SK-N-SH treated with all-trans-retinoic acid at 6 μM for 48 hours (cell line): ENCODE results near the gene SAXO1.

ENCODE experiments used
- ATAC-seq: fragments of 200-7000 bp; cut with Tn5 transposase; 3 replicates; pipeline ENCODE4 v1.9.1; 2020; ENCODE audit warnings: mild to moderate bottlenecking, moderate library complexity
- ARNTL ChIP-seq: fragments of 450-650 bp; formaldehyde crosslinking; IDR thresholded peaks from 2 replicates; pipeline ENCODE4 v1.5.0; 2020; ENCODE audit warnings: low read depth, mild to moderate bottlenecking, moderate library complexity, borderline replicate concordance
- BACH2 ChIP-seq: fragments of 250-450 bp; sonication (Bioruptor Pico); IDR thresholded peaks from 2 replicates; pipeline ENCODE4 v1.9.0; 2021; ENCODE audit warnings: mild to moderate bottlenecking, borderline replicate concordance
- CREB5 ChIP-seq: fragments of 250-450 bp; sonication (Bioruptor Pico); IDR thresholded peaks from 2 replicates; pipeline ENCODE4 v1.5.1; 2020; ENCODE audit warnings: low read depth, mild to moderate bottlenecking, moderate library complexity
- CSDC2 ChIP-seq: fragments of 250-450 bp; sonication (Bioruptor Pico); IDR thresholded peaks from 2 replicates; pipeline ENCODE4 v1.5.0; 2020; ENCODE audit warnings: mild to moderate bottlenecking, moderate library complexity
- CSRNP3 ChIP-seq: fragments of 250-450 bp; sonication (Bioruptor Pico); IDR thresholded peaks from 2 replicates; pipeline ENCODE4 v1.5.1; 2021; ENCODE audit warnings: mild to moderate bottlenecking, moderate library complexity
- ESRRG ChIP-seq: fragments of 250-450 bp; sonication (Bioruptor Pico); IDR thresholded peaks from 2 replicates; pipeline ENCODE4 v1.6.1; 2021; ENCODE audit warnings: mild to moderate bottlenecking
- GLIS3 ChIP-seq: fragments of 250-450 bp; sonication (Bioruptor Pico); IDR thresholded peaks from 2 replicates; pipeline ENCODE4 v1.5.0; 2020; ENCODE audit warnings: mild to moderate bottlenecking, moderate library complexity
- ISL1 ChIP-seq: fragments of 250-450 bp; sonication (Bioruptor Pico); IDR thresholded peaks from 2 replicates; pipeline ENCODE4 v2.1.2; 2022; ENCODE audit warnings: mild to moderate bottlenecking, moderate library complexity
- OSR1 ChIP-seq: fragments of 250-450 bp; sonication (Bioruptor Pico); IDR thresholded peaks from 2 replicates; pipeline ENCODE4 v1.8.0; 2022; ENCODE audit warnings: moderate library complexity, mild to moderate bottlenecking, inconsistent platforms
- PATZ1 ChIP-seq: fragments of 250-450 bp; sonication (Bioruptor Pico); IDR thresholded peaks from 2 replicates; pipeline ENCODE4 v1.8.0; 2020; ENCODE audit warnings: mild to moderate bottlenecking, moderate library complexity, borderline replicate concordance
- POU6F1 ChIP-seq: fragments of 250-450 bp; sonication (Bioruptor Pico); IDR thresholded peaks from 2 replicates; pipeline ENCODE4 v1.8.0; 2021; ENCODE audit warnings: low read depth, mild to moderate bottlenecking, moderate library complexity, borderline replicate concordance
- PPARA ChIP-seq: fragments of 250-450 bp; sonication (Bioruptor Pico); IDR thresholded peaks from 2 replicates; pipeline ENCODE4 v1.5.0; 2020; ENCODE audit warnings: mild to moderate bottlenecking, borderline replicate concordance
- RARB ChIP-seq: fragments of 250-450 bp; sonication (Bioruptor Pico); IDR thresholded peaks from 2 replicates; pipeline ENCODE4 v1.8.0; 2021; ENCODE audit warnings: mild to moderate bottlenecking, moderate library complexity
- SNAI2 ChIP-seq: fragments of 250-450 bp; sonication (Bioruptor Pico); IDR thresholded peaks from 2 replicates; pipeline ENCODE4 v1.5.0; 2020; ENCODE audit warnings: mild to moderate bottlenecking, moderate library complexity
- TCF4 ChIP-seq: fragments of 250-450 bp; sonication (Bioruptor Pico); IDR thresholded peaks from 2 replicates; pipeline ENCODE4 v1.8.0; 2021; ENCODE audit warnings: mild to moderate bottlenecking, moderate library complexity, borderline replicate concordance
- TOX ChIP-seq: fragments of 250-450 bp; sonication (Bioruptor Pico); IDR thresholded peaks from 2 replicates; pipeline ENCODE4 v1.8.0; 2021; ENCODE audit warnings: mild to moderate bottlenecking, moderate library complexity, borderline replicate concordance
- TSHZ2 ChIP-seq: fragments of 250-450 bp; sonication (Bioruptor Pico); IDR thresholded peaks from 2 replicates; pipeline ENCODE4 v1.5.0; 2020; ENCODE audit warnings: mild to moderate bottlenecking, moderate library complexity
- ZC3H10 ChIP-seq: fragments of 250-450 bp; sonication (Bioruptor Pico); IDR thresholded peaks from 2 replicates; pipeline ENCODE4 v1.5.1; 2021; ENCODE audit warnings: mild to moderate bottlenecking, moderate library complexity
- ZFP3 ChIP-seq: fragments of 250-450 bp; sonication (Bioruptor Pico); IDR thresholded peaks from 2 replicates; pipeline ENCODE4 v1.5.0; 2020; ENCODE audit warnings: mild to moderate bottlenecking, moderate library complexity
- ZFP30 ChIP-seq: fragments of 450-650 bp; formaldehyde crosslinking; IDR thresholded peaks from 2 replicates; pipeline ENCODE4 v1.5.0; 2022; ENCODE audit warnings: mild to moderate bottlenecking, moderate library complexity
- ZNF565 ChIP-seq: fragments of 450-650 bp; formaldehyde crosslinking; conservative IDR thresholded peaks from 2 replicates; pipeline ENCODE4 v1.5.0; 2020; ENCODE audit warnings: low read depth, mild to moderate bottlenecking, moderate library complexity
- ZNF70 ChIP-seq: fragments of 450-650 bp; formaldehyde crosslinking; IDR thresholded peaks from 2 replicates; pipeline ENCODE4 v1.5.0; 2020; ENCODE audit warnings: mild to moderate bottlenecking, moderate library complexity
- ZNF8 ChIP-seq: fragments of 450-650 bp; formaldehyde crosslinking; IDR thresholded peaks from 2 replicates; pipeline ENCODE4 v1.5.0; 2020; ENCODE audit warnings: mild to moderate bottlenecking, moderate library complexity

Gene SAXO1

DNA sequence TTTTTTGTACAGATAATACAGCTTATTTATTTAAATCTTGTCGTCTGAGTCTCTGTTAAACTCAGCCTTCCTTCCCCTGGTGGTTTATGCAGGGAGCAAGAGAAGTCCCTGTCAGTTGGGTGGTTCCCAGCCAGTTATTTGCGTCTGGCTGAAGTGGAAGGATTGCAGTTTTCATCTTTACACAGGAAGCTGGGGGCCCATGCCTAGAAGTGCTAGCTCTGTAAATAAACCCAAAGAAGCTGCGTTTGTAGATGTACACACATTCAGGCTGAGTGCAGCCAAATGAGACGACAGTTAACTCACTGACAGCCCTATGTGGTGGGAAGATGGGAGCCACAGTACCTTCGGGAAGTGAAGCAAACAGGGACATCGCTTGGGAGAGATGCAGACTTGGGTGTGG lies 122.1 kb downstream of the SAXO1 start:
- TF ChIP-seq TSHZ2 (CRISPR knock-in tag) (no peak), OSR1 (CRISPR knock-in tag) (no peak), GLIS3 (CRISPR knock-in tag) (no peak), CSDC2 (CRISPR knock-in tag) (no peak), ZC3H10 (no peak), PATZ1 (CRISPR knock-in tag) (no peak), CREB5 (CRISPR knock-in tag) (no peak)

GRCh38 chr9:18910435-18910834 lies 122.6 kb downstream of the SAXO1 start:
- ATAC-seq, result no peak
- TF ChIP-seq ZNF8 (CRISPR knock-in tag), result no peak
- TF ChIP-seq CREB5 (CRISPR knock-in tag), result no peak
- no peak for TF ChIP-seq PATZ1 (CRISPR knock-in tag)
- TF ChIP-seq ZFP30 (CRISPR knock-in tag), result no peak
- TF ChIP-seq, all 23 proteins: peak for 0

More for the DNA sequence above, 122.1 kb downstream of the SAXO1 start:
- ATAC-seq, result no peak

DNA sequence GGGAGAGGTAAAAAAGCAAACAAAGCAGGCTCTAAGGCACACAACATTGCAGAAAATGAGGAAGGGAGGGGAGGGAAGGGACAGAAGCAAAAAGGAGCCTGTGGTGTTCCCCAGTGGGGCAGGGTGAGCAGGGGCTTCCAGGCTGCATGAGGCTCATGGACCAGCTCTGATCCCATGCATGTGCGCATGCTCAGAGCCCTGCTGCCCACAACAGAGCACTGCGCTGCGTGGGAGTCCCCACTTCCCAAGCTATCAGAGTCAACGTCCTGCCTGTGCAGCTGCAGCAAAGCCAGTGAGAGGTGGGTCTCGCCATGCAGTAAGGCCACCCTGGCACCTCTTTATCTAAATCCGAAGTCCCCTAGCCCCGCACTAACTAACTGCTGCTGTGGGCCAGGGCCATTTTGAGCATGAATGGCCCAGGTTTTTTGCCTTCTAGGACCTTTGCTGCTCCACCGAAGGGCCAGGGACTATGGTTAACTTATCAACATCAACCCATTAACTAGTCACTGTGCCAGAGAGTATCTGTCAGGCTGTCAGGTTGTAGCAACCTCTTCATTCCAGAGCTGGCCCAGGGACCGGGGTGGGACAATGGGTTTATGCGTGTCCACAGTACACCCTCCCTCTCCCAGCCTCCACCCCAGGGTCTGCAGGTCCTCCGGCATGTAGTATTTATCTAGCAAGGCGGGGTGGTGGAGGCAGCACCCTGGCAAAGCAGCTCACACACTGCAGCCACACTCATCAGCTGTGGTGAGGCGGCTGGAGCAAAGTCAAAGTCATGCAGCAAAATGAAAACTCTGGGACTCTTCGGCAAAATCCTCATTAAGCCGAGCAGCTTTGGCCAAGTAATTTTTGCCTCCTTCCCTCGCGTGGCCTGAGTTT lies 123.6 kb downstream of the SAXO1 start:
- TF ChIP-seq PPARA, result no peak
- TF ChIP-seq ZFP30 (CRISPR knock-in tag), result no peak
- TF ChIP-seq TOX (CRISPR knock-in tag), result no peak
- TF ChIP-seq CSDC2 (CRISPR knock-in tag), result no peak
- TF ChIP-seq CREB5 (CRISPR knock-in tag), result no peak
- no peak for TF ChIP-seq OSR1 (CRISPR knock-in tag)
- TF ChIP-seq TCF4 (CRISPR knock-in tag), result no peak
- TF ChIP-seq ZNF70, result no peak
- TF ChIP-seq GLIS3 (CRISPR knock-in tag), result no peak
- TF ChIP-seq CSRNP3 (CRISPR knock-in tag), result no peak
- TF ChIP-seq ISL1 (CRISPR knock-in tag), result no peak
- TF ChIP-seq RARB, result no peak
- no peak for TF ChIP-seq BACH2 (CRISPR knock-in tag)
- TF ChIP-seq ESRRG, result no peak
- TF ChIP-seq SNAI2 (CRISPR knock-in tag), result no peak
- TF ChIP-seq ZNF565 (CRISPR knock-in tag), result no peak
- no peak for TF ChIP-seq ZNF8 (CRISPR knock-in tag)
- TF ChIP-seq ARNTL, result no peak
- TF ChIP-seq POU6F1 (CRISPR knock-in tag), result no peak
- TF ChIP-seq ZFP3 (CRISPR knock-in tag), result no peak
- TF ChIP-seq, all 23 proteins: peak for 0
- ATAC-seq, result no peak
